ENCODE measurements around the gene CNKSR3. TPM values are rescaled to one million over a fixed set of nuclear protein-coding genes. Genes with fewer than 3 reads are reported as not detected.

The CNKSR3 gene
- total and polyA plus RNA-seq, 8 donors: 1.2 to 40.0 (median 6.2) TPM

DNA sequence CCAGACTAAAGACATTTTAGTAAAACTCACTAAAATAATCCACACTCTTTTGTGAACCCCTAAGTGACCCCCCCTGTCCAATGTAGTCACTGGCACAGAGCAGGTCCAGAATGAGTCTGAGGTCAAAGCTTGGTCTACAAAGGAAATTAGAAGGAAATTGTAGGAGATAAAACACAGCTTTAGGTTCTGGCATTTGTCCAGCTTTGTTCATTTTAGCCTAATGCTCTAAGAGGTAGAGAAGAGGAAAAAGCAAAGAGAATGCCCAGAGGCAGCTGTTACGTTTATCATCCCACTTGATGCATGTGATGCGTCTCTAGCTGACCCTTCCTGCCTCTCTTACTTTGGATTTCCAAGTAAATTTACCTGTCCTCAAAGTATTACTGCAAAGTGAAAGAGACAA lies 62.5 kb downstream of the CNKSR3 start:
- peak in 1 of 2 donors; percentile 76 for DNase-seq
- Histone ChIP-seq H3K36me3 (peaks cover 0 to 9% (median 6%) of the 10 kb centered on the region in 4 donors), H3K27me3 (no peaks in the 10 kb centered on the region), H3K27ac (peak overlapping the region in 4 of 5 donors; percentile 11 to 75 (median 54)), H3K4me3 (no peak overlapping the region), H3K9me3 (no peaks in the 10 kb centered on the region), H3K4me1 (peaks cover 21 to 51% (median 37%) of the 10 kb centered on the region in 4 donors)
- intact Hi-C loops (cut with DNase I; ENCODE audit: low total_unique reads): no loop called here
- TF ChIP-seq POLR2AphosphoS5 (IDR thresholded peaks at IDR 0.05): no peak
- TF ChIP-seq, protein P1, sequence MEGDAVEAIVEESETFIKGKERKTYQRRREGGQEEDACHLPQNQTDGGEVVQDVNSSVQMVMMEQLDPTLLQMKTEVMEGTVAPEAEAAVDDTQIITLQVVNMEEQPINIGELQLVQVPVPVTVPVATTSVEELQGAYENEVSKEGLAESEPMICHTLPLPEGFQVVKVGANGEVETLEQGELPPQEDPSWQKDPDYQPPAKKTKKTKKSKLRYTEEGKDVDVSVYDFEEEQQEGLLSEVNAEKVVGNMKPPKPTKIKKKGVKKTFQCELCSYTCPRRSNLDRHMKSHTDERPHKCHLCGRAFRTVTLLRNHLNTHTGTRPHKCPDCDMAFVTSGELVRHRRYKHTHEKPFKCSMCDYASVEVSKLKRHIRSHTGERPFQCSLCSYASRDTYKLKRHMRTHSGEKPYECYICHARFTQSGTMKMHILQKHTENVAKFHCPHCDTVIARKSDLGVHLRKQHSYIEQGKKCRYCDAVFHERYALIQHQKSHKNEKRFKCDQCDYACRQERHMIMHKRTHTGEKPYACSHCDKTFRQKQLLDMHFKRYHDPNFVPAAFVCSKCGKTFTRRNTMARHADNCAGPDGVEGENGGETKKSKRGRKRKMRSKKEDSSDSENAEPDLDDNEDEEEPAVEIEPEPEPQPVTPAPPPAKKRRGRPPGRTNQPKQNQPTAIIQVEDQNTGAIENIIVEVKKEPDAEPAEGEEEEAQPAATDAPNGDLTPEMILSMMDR (IDR thresholded peaks at IDR 0.05): no peak
- no peak for TF ChIP-seq POLR2A (IDR thresholded peaks at IDR 0.05)
- TF ChIP-seq EP300 (IDR thresholded peaks at IDR 0.05): no peak
- WGBS, 5 donors: 33 to 49% (median 38%) methylated on average over 2 of the region's 2 CpGs

DNA sequence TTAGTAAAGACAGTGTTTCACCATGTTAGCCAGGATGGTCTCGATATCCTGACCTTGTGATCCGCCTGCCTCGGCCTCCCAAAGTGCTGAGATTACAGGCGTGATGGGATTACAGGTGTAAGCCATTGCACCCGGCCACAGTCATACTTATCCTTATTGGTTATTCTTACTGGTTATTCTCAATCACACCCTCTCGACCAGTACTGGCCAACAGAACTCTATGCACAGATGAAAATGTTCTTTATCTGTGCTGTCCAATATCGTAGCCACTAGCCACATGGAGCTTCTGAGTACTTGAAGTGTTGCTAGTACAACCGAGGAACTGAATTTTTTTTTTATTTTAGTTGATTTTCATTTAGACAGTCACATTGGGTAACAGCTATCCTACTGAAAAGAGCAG lies 63.5 kb downstream of the CNKSR3 start:
- 88 to 98% (median 95%) methylated on average over 8 of the region's 8 CpGs for WGBS, 5 donors
- TF ChIP-seq, protein P1 (IDR thresholded peaks at IDR 0.05): no peak
- H3K36me3 ChIP-seq: peaks cover 0 to 10% (median 7%) of the 10 kb centered on the region in 4 donors
- intact Hi-C loops (cut with DNase I; ENCODE audit: low total_unique reads): no loop called here
- DNase-seq: no peak
- peak overlapping the region in 1 of 5 donors; percentile 75 for H3K27ac ChIP-seq
- peaks cover 21 to 50% (median 36%) of the 10 kb centered on the region in 4 donors for H3K4me1 ChIP-seq
- no peak overlapping the region for H3K4me3 ChIP-seq
- no peaks in the 10 kb centered on the region for H3K9me3 ChIP-seq
- no peaks in the 10 kb centered on the region for H3K27me3 ChIP-seq

DNA sequence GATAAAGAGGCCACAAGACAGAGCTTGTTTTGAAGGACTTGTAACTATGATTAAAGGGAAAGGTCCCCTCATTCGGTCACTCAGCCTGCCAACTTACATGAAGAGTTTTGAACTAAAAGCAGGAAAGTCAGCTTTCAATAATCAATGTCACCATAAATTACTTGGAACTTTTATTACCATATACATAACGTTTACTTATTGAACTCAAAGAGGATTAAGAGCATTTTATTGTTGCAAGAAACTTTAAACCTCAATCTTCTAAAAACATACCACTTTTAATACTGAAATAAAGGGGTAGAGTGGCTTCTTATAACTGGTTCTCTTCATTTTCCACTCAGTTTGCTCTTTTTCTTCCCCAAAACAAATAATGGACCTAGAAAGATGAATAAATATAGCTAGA lies 65.1 kb downstream of the CNKSR3 start:
- 56 to 63% (median 60%) methylated on average over 2 of the region's 2 CpGs for WGBS, 5 donors
- H3K4me3 ChIP-seq: no peak overlapping the region
- no peaks in the 10 kb centered on the region for H3K9me3 ChIP-seq
- H3K36me3 ChIP-seq: peaks cover 0 to 19% (median 9%) of the 10 kb centered on the region in 4 donors
- H3K4me1 ChIP-seq: peaks cover 21 to 58% (median 38%) of the 10 kb centered on the region in 4 donors
- TF ChIP-seq, protein P1 (IDR thresholded peaks at IDR 0.05): no peak
- TF ChIP-seq POLR2A (IDR thresholded peaks at IDR 0.05): no peak
- no peak for TF ChIP-seq EP300 (IDR thresholded peaks at IDR 0.05)
- no peak for TF ChIP-seq POLR2AphosphoS5 (IDR thresholded peaks at IDR 0.05)
- no peaks in the 10 kb centered on the region for H3K27me3 ChIP-seq
- intact Hi-C loops (cut with DNase I; ENCODE audit: low total_unique reads): no loop called here
- H3K27ac ChIP-seq: peak overlapping the region in 1 of 5 donors; percentile 44
- no peak for DNase-seq

DNA sequence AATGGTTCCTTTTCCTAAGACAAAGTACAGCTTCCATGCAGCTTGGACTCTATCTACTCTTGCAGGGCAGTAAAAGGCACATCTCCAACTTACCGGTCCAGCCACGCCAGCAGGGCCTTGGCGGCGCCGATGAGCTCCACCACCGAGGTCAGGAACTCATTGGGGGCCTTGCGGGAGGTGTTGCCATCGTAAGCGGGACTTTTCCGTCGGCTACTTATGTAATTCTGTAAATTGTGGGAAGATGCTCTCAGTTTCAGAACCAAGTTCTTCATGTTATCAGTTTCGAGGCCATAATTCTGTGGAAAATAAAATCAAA lies 68.5 kb downstream of the CNKSR3 start:
- TF ChIP-seq, protein P1 (IDR thresholded peaks at IDR 0.05): no peak
- TF ChIP-seq POLR2AphosphoS5 (IDR thresholded peaks at IDR 0.05): no peak
- TF ChIP-seq EP300 (IDR thresholded peaks at IDR 0.05): no peak
- no peak for TF ChIP-seq POLR2A (IDR thresholded peaks at IDR 0.05)
- Histone ChIP-seq H3K4me1 (peaks cover 8 to 53% (median 24%) of the 10 kb centered on the region in 4 donors), H3K9me3 (no peaks in the 10 kb centered on the region), H3K4me3 (no peak overlapping the region), H3K27me3 (no peaks in the 10 kb centered on the region), H3K27ac (peak overlapping the region in 1 of 5 donors; percentile 5), H3K36me3 (peaks cover 0 to 9% (median 3%) of the 10 kb centered on the region in 4 donors)
- no peak for DNase-seq
- intact Hi-C loops (cut with DNase I; ENCODE audit: low total_unique reads): no loop called here
- 84 to 95% (median 92%) methylated on average over 12 of the region's 12 CpGs for WGBS, 5 donors
